Endodermal cell (in vitro differentiated cells): ENCODE data around the gene FAM78A. TPM values are rescaled to one million over a fixed set of nuclear protein-coding genes. Genes with fewer than 3 reads are reported as not detected.

Experiments
- DNase-seq: peaks from one replicate; pipeline ENCODE4 v3.0.0-alpha.2; 2017
- H3K27ac ChIP-seq: 2 replicates; pipeline ENCODE4 v1.5.1; 2013; ENCODE audit warnings: mild to moderate bottlenecking, low read depth, low read length, moderate library complexity
- H3K27me3 ChIP-seq: 2 replicates; pipeline ENCODE4 v1.6.1; 2013; ENCODE audit warnings: mild to moderate bottlenecking, low read length, moderate library complexity; ENCODE audit not compliant: insufficient read depth, control insufficient read depth, poor library complexity, severe bottlenecking
- H3K36me3 ChIP-seq: 2 replicates; pipeline ENCODE4 v1.7.0; 2013; ENCODE audit warnings: mild to moderate bottlenecking, low read length, moderate library complexity; ENCODE audit not compliant: control insufficient read depth, insufficient read depth
- H3K4me1 ChIP-seq: one replicate; pipeline ENCODE4 v1.7.0; 2013; ENCODE audit warnings: low read length; ENCODE audit not compliant: control insufficient read depth, insufficient read depth
- H3K4me3 ChIP-seq: 2 replicates; pipeline ENCODE4 v1.5.1; 2013; ENCODE audit warnings: mild to moderate bottlenecking, low read length, moderate library complexity
- H3K9ac ChIP-seq: 2 replicates; pipeline ENCODE4 v1.6.1; 2013; ENCODE audit warnings: mild to moderate bottlenecking, low read length, moderate library complexity; ENCODE audit not compliant: poor library complexity, severe bottlenecking; ENCODE audit errors: extremely low read depth
- H3K9me3 ChIP-seq: 2 replicates; pipeline ENCODE4 v1.6.1; 2013; ENCODE audit warnings: mild to moderate bottlenecking, low read length, moderate library complexity; ENCODE audit not compliant: control insufficient read depth
- H3K27ac Mint-ChIP-seq: 2 replicates; pipeline ENCODE4 v1.8.0; 2020; ENCODE audit warnings: mixed read lengths
- H3K27me3 Mint-ChIP-seq: 2 replicates; pipeline ENCODE4 v1.8.0; 2021; ENCODE audit warnings: mild to moderate bottlenecking, mixed read lengths; ENCODE audit not compliant: insufficient read depth
- H3K36me3 Mint-ChIP-seq: 2 replicates; pipeline ENCODE4 v1.8.0; 2020; ENCODE audit warnings: low read depth, mixed read lengths
- H3K4me1 Mint-ChIP-seq: 2 replicates; pipeline ENCODE4 v1.8.0; 2020; ENCODE audit warnings: mixed read lengths
- H3K4me3 Mint-ChIP-seq: 2 replicates; pipeline ENCODE4 v1.8.0; 2020; ENCODE audit warnings: mild to moderate bottlenecking, moderate library complexity, mixed read lengths
- H3K9me3 Mint-ChIP-seq: 2 replicates; pipeline ENCODE4 v1.8.0; 2020; ENCODE audit warnings: mild to moderate bottlenecking, mixed read lengths
- CTCF ChIP-seq: fragments of 200-600 bp; sonication (generic); conservative IDR thresholded peaks from 2 replicates; pipeline ENCODE4 v1.5.0; 2021; ENCODE audit warnings: antibody characterized with exemption, mild to moderate bottlenecking
- WGBS, 2 experiments: methylation state at CpG; one replicate each; pipeline versions ENCODE4 v1.1.5 to v1.1.7; 2013; ENCODE audit warnings: missing lambda C conversion rate in 2 of 2, mixed read lengths in 1 of 2; ENCODE audit not compliant: insufficient coverage in 1 of 2, insufficient read length in 1 of 2; 5-methylcytosine and 5-hydroxymethylcytosine counted together
- total RNA-seq, 2 donors: library from RNA; stranded (reverse); fragmentation: NEBNext Ultra II Directional in 1 of 2; extraction: Animal tissue kit (Norgen Biotek cat#: 25700) in 1 of 2; gene quantifications; 2 replicates in 1 of 2; 3 replicates in 1 of 2; pipeline ENCODE4 v1.2.1, GENCODE V29; 2021

Gene FAM78A
- total RNA-seq, 2 donors from 2014 or later, result 5.5 to 5.6 TPM

GRCh38 chr9:131309530-131310276 is 33.4 kb upstream of the FAM78A start:
- no peak overlapping the region for H3K27ac ChIP-seq
- Mint-ChIP-seq H3K4me3 (no peak overlapping the region), H3K9me3 (no peaks in the 10 kb centered on the region), H3K27ac (no peak overlapping the region), H3K27me3 (peaks cover 2% of the 10 kb centered on the region), H3K36me3 (peaks cover 4% of the 10 kb centered on the region), H3K4me1 (no peaks in the 10 kb centered on the region)
- H3K9me3 ChIP-seq, result no peaks in the 10 kb centered on the region
- DNase-seq, result no peak
- H3K27me3 ChIP-seq, result no peaks in the 10 kb centered on the region
- no peak overlapping the region for H3K4me3 ChIP-seq
- WGBS, 2 experiments, result 87 to 92% methylated on average over 16 to 18 of the region's 18 CpGs
- TF ChIP-seq CTCF, result no peak
- no peaks in the 10 kb centered on the region for H3K4me1 ChIP-seq
- no peaks in the 10 kb centered on the region for H3K36me3 ChIP-seq
- H3K9ac ChIP-seq, result no peak overlapping the region

- no peak for DNase-seq
- Mint-ChIP-seq H3K4me3 (no peak overlapping the region), H3K27ac (no peak overlapping the region), H3K9me3 (no peaks in the 10 kb centered on the region), H3K4me1 (no peaks in the 10 kb centered on the region), H3K27me3 (peaks cover 2% of the 10 kb centered on the region), H3K36me3 (peaks cover 4% of the 10 kb centered on the region)
- H3K36me3 ChIP-seq, result no peaks in the 10 kb centered on the region
- no peaks in the 10 kb centered on the region for H3K9me3 ChIP-seq
- no peaks in the 10 kb centered on the region for H3K4me1 ChIP-seq
- no peaks in the 10 kb centered on the region for H3K27me3 ChIP-seq
- TF ChIP-seq CTCF, result no peak
- H3K9ac ChIP-seq, result no peak overlapping the region
- H3K27ac ChIP-seq, result no peak overlapping the region
- WGBS, 2 experiments, result 90 to 92% methylated on average over 14 to 17 of the region's 17 CpGs
- H3K4me3 ChIP-seq, result no peak overlapping the region
Measured at GRCh38 chr9:131308906-131309529, 32.7 kb upstream of the FAM78A start.

- no peak for DNase-seq
- H3K4me3 Mint-ChIP-seq, result no peak overlapping the region
- H3K36me3 Mint-ChIP-seq, result peaks cover 4% of the 10 kb centered on the region
- H3K27me3 Mint-ChIP-seq, result peaks cover 2% of the 10 kb centered on the region
- H3K27ac Mint-ChIP-seq, result no peak overlapping the region
- H3K4me1 Mint-ChIP-seq, result no peaks in the 10 kb centered on the region
- Histone ChIP-seq H3K36me3 (no peaks in the 10 kb centered on the region), H3K4me3 (no peak overlapping the region), H3K27ac (no peak overlapping the region), H3K27me3 (no peaks in the 10 kb centered on the region), H3K4me1 (no peaks in the 10 kb centered on the region), H3K9me3 (no peaks in the 10 kb centered on the region), H3K9ac (no peak overlapping the region)
- no peaks in the 10 kb centered on the region for H3K9me3 Mint-ChIP-seq
- 85 to 92% methylated on average over 5 to 11 of the region's 11 CpGs for WGBS, 2 experiments
- no peak for TF ChIP-seq CTCF
Measured at GRCh38 chr9:131308452-131308851, 32.1 kb upstream of the FAM78A start.
